ENCODE measurements around the gene TAS1R2.

The TAS1R2 gene

DNA sequence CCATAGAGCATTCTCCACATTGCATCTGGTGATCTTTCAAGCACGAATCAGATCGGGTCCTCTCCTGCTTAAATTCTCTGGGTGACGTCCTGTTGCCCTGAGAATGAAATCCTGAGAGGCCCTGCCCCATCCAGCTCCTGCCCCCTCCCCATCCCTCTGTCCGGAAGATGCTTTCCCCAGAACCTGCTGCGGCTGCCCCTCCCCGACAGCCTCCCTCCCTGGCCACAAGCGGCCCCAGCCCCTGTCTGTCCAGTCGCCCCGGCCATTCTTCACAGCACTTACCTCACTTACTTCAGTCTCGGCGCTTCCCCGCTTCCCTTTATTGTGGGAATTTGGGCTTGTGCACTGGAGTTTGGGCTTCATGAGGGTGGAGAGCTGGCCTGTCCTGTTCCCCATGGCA lies 40.3 kb downstream of the TAS1R2 start:
- DNase-seq, result no peak

DNA sequence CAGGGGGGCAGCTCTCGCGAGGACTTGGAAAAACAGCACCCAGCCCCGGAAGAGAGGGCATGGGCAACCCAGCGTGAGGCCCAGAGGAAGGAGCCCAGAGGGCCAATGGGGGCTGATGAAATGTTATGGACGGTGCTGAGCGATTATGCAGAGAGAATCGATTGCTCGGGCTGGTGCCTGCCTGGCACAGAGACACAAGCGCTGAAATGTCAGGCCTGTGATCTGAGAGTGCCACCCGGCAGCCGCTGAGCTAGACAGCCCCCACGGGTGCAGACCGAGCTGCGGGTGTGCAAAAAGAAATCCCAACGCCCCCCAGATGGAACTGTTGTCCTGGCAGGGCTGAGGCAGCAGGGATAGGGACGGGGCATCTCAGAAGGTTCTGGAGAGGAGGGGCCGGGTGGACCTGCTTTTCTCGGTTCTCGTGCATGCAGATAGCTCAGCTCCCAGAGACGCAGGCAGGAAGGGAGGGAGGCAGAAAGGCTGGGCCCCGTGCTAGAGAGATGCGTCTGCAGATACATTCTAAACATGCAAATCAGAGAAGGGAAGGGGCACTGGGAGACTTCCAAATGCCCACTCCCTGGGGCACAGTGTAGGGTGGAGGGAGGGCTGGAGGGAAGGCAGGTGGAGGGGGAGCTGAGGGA lies 41.5 kb downstream of the TAS1R2 start:
- no peak for DNase-seq

DNA sequence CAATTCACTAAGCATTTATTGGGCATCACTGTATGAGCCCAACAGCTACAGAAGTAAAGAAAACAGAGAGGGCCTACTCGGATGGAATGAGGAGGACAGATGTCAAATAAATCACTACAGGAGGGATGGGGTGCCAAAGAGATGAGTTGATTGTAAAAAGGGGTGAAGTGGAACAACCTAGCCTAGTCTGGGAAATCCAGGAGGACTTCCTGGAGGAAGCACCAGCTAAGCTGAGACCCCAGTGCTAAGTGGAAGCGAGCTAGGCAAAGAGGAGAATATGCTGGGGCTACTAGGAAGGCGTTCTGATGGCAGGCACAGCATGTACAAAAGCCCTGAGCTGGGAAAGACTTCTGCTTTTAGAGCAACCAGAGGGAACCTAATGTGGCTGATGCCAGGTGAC lies 42.1 kb downstream of the TAS1R2 start:
- DNase-seq, result no peak

DNA sequence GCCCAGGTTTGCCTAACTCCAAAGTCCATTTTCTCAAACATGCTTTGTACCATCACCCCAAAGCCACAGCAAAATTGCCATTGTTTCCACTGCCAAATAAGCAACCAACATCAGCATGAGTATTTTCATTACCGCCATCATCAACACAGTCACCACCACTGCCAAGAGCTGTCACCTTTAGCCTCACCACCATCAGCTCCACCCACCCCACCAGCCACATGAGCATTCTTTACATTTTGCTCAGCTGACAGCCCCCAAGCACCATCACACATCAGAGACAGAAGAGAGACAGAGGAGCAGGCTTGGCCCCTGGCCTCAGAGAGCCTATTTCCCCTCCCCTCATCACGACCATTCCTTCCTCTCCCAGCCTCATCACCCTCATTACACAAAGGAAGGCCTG lies 42.7 kb downstream of the TAS1R2 start:
- DNase-seq, result no peak

DNA sequence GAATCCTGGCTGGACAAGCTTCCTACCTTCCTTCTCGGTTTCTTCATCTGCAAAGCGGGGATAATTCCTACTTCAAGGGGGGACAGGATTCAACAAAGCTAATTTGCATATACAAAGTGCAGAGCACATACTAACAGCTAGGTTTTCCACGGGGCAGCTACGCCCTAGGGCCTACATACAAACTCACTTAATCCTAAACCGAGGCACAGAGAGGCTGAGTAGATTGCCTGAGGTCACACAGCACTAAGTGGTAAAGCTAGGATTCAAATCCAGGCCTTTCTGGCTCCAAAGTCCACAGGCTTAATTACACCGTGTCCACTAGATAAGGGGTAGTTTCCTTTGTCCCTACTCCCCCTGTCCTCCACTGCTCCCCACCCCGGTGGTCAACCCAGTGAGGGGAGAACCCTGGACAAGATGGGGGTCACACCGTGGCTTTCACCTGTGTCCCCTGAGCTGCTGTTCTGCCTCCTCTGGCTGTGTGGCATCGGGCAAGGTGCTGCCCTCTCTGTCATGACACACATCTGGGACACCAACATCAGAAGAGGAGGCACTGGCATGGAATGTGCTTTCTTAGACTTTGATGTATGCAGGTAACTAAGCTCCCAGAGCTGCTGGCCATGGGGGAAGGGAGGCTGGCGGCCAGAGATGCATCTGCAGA lies 44.5 kb downstream of the TAS1R2 start:
- DNase-seq, result no peak

DNA sequence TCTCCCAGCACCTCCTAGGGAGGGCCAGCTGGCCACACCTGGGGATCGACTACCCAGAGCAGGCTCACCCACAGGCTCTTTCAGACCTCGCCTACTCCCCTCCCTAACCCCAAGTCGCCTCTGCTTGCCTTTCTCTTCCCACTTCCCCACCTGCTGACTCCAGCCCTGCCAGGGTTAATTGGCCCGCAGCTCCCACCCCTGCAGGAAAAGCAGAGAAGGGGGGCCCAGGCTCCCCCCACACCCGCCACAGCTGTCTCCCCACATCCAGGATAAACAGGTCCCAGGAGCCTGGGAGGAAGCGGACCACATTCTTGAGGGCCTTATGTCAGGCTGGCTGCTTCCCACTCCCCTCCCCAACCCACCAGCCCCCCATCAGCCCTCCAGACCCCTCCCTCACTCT lies 45.0 kb downstream of the TAS1R2 start:
- DNase-seq, result no peak

DNA sequence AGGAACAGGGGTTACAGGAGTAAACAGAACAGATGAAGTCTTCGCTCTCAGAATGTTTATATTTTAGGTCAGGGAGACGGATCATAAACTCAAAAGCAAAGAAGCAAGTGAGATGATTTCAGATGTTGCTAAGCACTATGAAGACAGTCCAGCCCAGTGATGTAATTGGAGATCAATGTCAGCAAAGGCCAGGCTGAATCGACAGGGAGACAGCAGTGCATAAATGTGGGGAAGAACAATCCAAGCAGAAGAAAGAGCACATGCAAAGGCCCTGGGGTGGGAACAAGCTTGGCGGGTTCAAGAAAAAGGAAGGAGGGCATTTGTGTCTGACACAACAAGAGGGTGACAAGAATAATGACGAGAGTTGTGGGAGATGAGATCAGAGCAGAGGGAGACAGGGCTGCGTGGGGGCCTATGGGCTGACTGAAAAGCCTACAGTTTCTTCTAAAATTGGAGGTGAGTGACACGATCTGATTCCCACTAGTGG lies 47.0 kb downstream of the TAS1R2 start:
- DNase-seq, result no peak

DNA sequence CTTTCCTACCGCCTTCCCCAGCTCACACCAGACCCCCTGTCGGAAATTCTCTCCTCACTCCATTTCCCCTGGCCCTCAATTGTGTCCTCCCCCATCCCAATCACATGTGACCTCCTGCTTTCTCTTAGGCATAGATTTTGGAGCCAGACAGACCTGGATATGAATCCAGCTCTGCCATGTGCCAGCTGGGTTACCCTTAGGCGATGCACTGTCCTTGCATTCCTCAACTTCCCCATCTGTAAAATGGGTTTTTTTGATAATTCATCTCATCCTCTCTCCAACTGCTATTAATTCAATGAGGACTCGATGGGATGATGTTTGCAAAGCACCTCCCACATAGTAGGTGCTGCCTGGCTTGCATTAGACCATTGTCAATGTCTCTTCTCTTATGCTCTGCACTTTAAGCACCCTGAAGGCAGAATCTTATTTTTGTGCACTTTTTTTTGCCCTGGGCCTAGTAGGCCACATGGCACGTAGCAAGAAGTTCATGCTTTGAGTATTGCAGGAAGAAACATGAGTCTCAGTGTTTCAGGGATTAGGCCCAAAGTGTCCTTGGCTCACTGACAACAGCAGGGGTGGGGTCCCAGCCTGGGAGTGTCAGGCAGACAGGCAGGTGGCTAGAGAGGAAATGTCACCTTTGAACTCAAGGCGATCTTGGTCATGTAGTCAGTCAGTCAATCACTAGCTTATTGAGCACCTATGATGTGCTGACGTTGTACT lies 47.6 kb downstream of the TAS1R2 start:
- DNase-seq, result no peak

DNA sequence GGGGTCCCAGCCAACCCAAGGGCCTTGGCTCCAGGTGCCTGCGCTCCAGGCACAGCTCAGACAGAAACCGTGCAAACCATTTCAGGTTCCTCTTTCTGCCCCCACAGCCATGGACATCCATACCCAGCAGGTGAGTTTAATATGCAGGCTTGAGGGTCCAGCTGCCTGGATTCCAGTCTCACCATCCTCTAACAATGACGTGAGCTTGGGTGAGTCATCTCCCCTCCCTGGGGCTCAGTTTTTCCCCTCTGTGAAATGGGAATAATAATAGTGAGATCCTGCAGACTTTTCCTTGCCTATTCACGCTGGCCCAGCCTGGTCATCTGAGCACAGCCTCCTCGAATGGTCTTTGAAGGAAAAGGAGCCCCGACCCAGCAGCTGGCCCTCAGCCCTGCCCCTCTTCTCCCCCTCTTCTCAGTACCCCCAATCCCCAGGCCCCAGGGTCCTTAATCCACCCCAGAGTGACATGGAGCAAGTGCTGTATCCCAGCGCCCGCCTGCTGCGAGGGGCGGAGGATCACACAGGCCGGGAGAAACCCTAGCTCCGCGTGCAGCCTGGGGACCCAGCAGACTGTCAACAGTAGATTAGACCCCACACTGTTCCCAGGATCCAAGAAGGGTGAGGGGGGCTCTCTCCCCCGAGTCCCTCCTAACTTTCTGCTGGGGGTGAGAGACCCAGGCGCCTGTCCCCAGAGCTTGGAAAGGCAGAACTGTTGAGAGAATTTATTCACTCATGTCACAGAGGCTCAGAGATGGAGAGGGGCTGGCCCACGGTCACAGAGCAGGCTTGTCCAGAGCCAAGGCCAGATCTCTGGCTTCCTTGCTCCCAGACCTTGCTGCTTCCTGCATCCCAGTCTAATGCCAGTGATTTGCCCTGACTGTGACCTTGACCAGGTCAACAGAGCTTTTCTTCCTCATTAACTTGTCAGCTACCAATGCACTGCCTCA lies 49.2 kb downstream of the TAS1R2 start:
- DNase-seq, result no peak

DNA sequence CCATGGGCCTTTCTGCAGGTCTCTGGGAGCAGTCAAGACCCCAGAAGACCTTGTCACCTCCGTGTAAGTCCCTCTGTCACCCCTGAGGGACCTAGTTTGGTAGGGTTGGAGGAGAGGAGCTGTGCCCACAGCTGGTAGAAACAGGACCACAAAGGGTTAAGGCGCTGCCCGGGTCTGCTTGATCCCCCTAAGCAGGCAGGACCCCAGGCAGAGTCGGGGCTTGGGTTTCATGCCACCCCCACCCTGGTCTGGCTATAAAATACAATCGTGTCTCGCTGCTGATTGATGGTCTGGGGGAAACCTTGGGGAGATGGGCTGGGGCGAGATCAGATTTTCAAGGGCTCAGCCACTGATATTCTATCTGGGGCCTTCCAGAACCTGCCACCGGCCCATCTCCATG lies 50.9 kb downstream of the TAS1R2 start:
- DNase-seq, result no peak

DNA sequence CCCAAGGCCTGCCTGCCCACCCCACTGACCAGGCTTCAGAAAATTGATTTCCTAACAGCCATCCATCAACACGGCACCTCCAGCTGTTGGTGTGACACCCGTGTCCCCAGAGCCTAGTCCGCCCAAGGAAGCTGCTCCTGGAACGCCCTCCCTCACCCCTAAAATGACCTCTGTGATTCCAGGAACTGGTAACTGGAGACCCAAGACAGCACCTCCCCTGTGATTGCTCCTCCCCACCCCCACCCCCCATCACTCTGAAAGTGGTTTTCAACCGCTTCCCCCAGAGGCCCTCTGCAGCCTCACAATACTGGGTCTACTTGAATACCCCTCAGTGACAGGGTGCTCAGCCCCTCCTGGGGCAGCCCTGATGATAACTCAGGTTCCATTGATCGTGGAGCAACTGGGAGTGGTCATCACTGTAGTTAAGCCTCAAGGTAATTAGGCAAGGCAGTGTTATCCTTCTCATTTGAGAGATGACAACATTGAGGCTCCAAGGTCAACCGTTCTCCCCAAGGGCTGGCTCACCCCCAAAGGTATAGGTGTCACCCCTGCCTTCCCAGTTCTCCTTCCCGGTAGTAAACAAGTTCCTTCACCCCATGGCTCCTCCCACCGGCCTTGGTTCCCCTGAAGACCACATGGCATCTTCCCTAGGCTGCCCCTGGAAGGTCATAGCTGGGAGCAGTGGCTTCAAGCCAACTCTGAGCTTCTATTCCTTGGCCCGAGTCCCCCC lies 52.0 kb downstream of the TAS1R2 start:
- DNase-seq, result no peak

DNA sequence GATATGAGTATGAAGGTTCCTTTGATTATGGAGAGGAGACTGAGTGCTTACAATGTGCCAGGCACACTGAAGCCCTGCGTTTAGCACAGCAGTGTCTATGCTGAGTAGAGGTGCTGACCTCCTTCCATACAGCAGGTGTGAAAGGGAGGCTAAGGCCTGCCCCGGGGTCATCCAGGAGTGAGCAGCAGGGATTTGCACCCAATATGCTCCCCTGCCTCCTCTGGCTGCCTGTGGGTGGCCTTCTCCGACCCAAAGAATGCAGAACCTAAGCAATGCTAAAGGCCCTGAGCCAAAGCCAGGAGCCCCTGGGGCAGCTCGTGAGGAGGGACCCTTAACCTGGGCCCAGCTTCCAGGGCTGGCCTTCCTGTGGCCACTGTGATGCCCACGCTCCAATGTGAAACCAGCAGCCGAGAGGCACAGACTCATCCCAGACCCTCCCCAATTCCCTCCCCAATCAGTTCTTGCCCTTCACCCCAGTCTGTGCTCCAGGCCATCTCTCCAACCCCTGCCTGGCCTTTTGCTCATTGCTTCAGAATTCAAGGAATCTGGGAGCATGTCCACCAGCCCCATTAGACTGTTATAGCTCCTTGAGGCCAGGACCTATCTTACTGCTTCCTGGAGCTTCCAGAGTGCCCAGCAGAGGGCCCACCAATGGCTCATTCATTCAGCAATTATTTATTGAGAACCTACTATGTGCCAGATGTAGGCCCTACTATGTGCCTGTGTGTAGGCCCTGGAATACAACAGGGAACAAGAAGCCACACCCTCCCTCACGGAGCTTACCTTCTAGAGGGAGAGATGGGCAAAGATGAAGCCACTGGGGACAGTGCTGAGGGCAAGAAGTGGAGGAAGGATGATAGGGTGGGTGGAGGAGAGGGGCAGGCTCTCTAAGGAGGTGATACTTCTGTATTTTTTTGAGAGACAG lies 53.3 kb downstream of the TAS1R2 start:
- no peak for DNase-seq

DNA sequence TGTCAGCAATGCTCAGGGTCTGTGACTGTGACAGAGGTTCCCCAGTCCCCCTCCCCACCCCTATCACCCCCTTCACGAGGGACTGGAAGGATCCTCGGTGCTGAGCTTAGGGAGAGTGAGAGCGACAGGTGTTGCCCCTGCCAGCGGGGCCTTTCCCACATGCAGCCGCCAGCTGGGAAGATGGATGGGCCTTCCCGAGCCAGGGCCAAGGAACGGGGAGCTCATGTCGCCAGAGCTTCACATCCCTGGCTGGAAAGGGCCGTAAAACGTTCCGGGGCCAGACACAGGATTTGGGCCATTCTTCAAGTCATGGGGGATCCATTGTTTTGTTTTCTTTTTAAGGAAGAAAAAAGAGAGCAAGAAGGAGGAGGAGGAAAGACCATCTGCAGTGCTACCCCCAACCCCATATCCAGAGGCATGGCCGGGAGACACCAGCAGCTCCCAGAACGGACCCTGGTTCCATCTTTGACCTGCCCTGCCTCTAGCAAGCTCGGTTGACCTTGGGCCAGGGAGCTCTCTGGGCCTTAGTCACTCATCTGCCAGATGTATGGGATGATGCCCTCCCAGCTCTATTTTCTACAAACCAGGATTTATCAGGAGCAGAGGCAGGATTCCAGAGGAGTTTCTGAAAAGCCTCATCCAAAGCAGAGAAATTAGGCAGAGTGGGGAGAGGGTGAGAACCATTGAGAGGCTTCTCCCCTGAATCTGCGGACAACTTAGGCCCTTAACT lies 54.1 kb downstream of the TAS1R2 start:
- DNase-seq, result peak; percentile 83

DNA sequence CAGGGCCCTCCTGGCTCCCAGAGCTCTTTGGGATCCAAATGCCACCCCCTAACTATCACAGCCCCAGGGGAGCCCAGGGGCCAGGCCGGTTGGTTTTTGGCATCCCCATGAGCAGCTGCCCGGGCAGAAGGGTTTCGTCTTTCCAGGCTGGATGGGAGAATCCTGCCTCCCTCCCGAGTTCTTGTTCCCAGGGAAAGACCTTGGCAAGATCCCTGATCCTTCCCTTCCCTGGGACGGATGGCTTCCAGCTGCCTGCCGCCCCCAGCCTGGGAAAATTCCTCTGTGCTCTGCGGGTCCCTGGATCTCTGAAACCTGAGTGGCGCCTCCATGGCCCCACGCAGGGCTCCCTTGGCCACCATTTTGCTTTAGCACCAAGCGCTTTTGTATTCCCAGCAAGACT lies 55.6 kb downstream of the TAS1R2 start:
- no peak for DNase-seq

DNA sequence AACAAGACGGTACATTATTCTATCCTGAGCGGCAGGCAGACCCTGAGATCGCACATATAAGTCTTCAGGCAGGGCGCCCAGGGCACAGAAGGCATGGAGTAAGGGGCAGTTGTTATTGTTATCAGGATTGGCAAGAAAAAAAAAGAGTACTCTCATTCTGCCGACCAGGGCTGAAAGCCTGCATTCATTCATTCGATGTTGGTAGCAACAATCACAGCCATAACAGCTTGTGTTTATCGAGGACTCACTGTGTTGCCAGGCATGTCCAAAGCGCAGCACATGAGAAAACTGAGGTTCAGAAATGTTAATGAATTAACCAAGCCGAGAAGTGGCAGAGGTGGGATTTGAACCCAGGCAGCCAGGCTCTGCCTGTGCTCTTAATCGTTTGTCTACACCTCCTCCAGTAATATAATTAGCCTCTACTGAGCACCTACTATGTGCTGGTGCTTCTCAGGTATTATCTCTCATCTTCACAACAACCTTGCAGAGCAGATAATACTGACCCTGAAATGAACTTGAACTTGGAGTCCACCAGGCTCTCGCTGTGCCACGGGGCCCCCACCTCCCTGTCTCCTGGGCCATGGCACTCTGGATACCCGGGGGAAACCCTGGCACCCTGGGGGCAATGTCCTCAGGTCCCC lies 56.2 kb downstream of the TAS1R2 start:
- DNase-seq, result no peak

DNA sequence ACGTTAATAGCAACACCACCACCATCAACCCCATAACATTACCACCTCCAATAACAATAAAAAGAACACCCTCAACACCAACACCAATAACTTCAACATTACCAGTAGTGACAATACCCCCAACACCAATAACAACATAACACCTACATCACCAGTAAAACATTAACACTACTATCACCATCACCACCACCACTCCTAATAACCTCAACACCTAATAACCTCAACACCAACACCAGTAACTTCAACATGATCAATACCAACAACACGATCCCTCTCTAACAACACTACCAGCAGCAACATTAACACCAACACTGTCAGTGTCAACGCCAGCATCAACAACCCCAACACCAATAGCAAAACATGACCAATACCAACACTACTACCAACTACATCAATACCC lies 57.2 kb downstream of the TAS1R2 start:
- no peak for DNase-seq

DNA sequence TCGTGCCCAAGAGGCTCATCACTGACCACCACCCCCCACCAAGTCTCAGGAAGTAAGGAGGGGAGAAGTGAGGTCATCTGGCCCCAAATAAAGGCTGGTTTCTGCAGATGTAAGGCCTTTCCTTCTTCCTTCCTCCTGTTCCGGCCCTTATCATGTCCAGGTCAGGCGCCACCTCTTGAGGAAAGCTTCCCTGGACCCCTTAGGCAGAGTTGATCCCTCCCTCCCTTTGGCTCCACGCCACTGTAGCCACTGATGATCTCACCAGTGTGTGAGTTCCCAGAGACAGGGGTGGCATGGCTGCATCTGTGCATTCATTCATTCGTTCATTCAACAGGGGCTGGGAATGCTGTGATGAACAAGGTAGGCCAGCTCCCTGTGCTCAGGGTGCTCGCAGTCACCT lies 59.2 kb downstream of the TAS1R2 start:
- DNase-seq, result no peak

DNA sequence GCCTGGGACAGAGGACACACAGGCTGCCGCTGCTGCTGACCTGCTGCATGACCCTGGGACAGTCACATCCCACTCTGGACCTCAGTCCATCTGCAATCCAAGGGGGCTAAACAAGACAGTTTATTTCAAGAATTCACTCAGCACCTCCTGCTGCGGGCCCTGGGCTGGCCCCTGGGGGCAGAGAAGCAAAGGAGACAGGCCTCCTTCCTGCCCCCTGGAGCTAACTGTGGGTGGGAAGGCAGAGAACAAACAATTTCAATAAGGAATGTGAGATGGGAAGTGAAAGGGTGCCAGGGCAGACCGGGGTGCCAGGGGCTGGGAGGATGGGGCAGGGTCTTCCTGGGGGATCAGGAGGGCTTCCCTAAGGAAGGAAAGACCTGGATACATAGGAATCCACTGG lies 60.0 kb downstream of the TAS1R2 start:
- DNase-seq, result no peak

DNA sequence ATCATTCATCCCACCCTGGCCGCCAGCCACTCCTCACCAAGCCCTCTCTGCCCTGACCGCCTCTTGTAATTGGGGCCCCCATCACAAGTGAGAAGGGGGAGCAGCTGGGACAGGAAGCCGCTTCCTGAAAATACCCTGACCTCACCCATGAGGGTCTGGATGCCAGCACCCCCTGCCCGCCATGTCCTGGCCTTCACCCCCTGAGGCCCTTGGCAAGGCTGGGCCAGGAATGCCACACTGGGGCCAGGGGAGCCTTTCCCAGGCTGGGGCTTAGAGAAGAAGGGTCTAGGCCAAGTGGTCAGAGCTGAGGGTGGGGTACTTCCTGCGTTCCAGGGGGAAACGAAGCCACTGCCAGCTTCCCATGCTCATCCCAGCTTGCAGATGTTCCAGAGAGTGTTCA lies 60.5 kb downstream of the TAS1R2 start:
- DNase-seq, result no peak

DNA sequence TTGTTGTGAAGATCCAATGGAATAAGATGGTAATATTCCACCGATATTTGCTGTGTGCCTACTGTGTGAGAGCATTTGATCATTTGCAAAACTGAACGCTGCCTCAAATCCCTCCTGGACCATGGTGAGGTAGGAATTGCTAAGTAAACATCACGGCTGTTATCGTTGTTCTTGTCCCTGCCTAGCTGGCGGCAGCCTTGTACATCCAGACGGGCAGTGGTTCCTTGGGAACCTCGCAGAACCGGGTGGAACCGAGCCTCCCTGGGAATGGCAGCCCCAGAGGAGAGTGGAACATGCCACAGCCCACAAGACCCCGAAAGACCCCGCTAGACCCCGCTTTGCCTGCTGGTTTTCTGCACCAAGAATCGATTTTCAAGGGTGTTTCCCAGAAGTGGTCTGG lies 60.9 kb downstream of the TAS1R2 start:
- DNase-seq, result no peak
